NCI-H345 (cell line): ENCODE measurements around the gene C11orf54.

Experiments used
- DNase-seq: peaks from one replicate; lab custom pipeline; 2025; lab: John Stamatoyannopoulos, UW

C11orf54 gene

DNA sequence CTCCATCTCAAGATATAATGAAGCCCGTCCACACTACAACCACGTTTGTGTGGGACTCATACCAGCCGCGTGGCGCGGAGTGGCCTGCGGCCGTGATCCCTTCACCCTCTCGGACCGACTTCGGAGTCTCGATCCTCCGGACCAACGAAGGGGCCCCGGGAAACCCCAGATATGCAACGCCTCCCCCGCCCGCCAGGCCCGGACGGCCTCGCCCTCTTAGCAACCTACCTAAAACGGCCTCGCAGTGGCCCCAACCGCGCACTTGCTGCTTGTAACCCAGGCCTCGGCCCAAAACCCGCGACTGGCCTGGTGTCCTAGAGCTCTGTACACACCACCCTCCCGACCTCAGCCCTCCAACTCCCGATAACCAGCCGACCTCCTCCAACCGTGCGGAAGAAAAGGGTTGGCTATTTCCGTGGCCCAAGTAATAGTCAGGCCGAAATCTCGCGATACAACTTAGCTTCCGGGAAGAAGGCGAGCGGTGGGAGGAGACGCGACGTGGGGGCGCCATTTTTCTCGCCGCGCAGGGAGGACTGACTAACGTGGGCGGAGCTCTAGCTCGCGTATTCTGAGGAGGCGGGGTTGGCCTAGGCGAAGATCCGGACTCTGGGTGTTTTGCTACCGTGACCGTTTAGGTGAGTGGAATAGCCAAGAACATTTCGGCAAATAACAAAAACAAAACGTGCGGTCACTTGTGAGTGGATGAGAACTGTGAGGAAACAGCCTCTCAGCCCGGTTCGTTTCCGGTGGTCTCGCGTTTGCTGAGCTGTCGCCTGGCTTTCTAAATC, at the start of gene C11orf54, which contains the start of gene TAF1D:
C11orf54 (plus strand) TSS at position 579 of the 788 bp plus-strand sequence. CDS start 5,722 bp downstream, outside the sequence.
TAF1D (minus strand) TSS at position 402 of the 788 bp plus-strand sequence. CDS start 2,191 bp downstream, outside the sequence.
- peak; percentile 99 for DNase-seq

DNA sequence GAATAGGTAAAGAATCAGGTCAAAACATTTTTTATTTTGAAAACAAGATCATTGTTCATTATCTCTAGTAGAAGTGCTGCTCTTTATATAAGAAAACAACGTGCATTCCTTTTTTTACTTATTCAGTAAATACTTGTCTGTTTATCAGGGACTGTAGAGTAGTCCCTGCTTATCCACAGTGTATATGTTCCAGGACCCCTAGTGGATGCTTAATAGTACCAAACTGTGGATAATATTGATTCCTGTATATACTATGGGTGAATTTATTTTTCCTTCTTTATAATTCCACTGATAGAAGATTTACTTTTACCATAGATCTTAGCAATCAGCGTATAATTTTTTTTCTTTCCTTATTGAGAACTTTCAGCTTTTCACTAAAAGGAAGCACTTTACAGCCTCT, 47.4 kb upstream of the C11orf54 start:
- DNase-seq, result no peak

DNA sequence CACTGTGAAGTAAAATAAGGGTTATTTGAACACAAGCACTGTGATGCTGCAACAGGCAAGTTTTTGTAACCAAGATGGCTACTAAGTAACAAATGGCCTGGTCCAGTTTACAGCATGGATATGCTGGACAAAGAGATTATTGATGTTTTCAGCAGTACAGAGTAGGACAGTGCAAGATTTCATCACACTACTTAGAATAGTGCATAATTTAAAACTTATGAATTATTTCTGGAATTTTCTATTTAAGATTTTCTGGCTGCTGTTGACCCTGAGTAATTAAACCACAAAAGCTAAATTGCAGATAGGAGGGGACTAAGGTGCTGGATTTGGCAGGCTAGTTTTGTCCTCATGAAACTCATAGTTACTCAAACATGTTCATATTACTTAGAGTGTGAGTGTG, 46.9 kb upstream of the C11orf54 start:
- DNase-seq, result no peak

DNA sequence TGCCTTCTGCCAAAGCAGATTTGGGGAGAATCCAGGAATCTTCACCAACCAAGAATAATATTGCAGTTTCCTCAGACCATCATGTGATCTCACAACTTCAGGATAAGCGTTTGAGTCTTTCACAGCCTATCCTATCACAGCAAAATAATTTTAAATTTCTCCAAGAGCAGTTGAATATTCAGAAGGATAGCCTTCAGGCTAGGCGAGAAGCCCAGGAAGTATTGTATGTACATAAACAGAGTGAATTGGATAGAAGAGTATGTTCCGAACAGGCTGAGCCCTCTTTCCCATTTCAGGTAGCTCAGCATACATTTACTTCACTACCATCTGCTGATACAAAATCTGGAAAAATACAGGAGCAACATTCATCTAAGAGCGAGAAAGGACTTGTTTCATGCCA, 43.9 kb upstream of the C11orf54 start:
- DNase-seq, result no peak

DNA sequence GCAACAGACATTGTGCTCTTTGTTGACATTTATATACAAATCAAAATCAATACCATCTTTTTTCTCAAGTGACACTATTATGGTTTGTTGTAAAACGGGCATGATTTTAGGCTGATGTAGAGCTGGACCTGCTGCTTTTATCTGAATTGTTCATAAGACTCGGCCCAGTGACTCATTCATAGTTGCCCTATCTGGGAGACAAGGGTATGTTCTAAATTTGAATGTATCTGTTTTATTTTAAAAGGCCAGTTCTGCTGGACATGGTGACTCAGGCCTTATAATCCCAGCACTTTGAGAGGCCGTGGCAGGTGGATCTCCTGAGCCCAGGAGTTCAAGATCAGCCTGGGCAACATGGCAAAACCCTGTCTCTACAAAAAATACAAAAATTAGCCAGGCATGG, 40.6 kb upstream of the C11orf54 start:
- DNase-seq, result no peak

DNA sequence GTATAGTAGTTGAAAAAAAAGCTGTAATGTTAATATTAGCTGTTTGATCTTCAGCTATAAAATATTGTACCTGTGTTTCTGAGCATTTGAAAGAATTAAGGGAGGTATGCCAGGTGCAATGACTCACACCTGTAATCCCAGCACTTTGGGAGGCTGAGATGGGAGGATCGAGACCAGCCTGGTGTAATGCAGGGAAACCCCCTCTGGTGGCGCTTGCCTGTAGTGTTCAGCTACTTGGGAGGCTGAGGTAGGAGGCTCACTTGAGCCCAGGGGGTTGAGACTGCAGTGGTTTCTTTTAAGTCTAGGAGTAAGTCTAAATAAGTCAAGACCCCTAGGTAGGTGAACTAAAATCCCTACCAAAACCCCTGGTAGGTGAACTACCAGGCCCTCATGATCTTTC, 37.2 kb upstream of the C11orf54 start:
- DNase-seq, result no peak

DNA sequence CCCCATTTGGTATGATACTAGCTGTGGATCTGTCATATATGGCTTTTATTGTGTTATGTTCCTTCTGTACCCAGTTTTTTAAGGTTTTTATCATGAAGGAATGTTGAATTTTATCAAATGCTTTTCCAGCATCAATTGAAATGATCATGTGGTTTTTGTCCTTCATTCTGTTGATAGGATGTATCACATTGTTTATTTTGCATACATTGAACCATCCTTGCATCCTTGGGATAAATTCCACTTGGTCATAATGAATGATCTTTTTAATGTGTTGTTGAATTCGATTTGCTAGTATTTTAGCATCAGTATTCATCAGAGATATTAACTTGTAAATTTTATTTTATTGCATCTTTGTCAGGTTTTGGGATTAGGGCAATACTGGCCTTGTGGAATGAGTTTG, 31.2 kb upstream of the C11orf54 start:
- DNase-seq, result no peak

DNA sequence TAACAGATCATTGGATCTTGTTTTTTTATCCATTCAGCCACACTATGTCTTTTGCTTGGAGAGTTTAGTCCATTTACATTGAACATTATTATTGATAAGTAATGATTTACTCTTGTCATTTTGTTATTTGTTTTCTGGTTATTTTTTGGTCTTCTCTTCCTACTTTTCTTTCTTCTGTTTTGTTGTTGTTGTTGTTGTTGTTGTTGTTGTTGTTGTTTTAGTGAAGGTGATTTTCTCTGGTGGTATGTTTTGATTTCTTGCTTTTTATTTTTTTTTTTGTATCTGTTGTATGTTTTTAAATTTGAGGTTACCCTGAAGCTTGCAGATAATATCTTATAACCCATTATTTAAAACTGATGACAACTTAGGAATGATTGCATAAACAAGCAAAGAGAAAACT, 28.8 kb upstream of the C11orf54 start:
- no peak for DNase-seq

DNA sequence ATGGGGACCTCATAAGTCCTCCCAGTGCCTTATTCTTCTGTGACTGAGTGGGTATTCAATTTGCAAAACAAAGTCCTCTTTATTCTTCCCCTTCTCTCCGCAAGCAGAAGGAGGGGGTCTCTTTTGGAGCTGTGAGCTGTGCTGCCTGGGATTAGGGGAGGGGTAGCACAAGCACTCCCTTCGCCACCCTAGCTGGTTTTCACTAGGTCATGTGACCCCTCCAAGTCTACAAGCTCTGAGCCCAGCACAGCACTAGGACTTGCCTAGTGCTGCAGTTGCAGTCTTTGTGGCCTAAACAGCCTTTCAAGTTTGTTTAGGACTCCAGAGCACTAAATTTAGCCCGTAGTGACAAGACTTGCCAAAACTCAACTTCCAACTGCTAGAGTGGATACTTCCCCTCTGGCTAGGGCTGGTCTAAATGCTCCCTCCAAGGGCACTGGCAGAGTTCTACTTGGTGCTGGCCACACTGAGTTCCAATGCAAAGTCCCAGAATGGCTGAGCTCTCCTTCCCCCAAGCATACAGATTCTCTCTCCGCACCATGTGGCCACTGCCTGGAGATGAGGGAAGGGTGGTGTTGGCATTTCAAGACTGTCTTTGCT, 25.6 kb upstream of the C11orf54 start:
- DNase-seq, result no peak

DNA sequence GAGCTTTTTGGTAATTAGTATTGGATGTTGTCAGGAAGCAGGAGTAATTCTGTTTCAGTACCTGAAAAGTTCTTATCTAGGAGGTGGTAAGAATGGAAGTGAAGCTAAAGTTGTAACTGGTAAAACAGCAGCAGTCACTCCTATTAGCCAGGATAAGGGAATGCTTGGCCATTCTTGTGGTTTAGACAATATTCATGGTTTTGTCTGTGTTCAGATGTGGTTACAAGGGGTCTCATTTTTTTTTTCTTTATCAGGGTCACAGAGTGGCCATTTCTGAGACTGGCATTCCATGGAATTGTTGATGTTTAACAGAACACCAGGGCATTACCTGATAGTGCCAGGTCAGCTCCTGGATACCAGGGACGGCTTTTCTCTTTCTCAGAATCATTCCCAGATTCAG, 24.0 kb upstream of the C11orf54 start:
- DNase-seq, result no peak

DNA sequence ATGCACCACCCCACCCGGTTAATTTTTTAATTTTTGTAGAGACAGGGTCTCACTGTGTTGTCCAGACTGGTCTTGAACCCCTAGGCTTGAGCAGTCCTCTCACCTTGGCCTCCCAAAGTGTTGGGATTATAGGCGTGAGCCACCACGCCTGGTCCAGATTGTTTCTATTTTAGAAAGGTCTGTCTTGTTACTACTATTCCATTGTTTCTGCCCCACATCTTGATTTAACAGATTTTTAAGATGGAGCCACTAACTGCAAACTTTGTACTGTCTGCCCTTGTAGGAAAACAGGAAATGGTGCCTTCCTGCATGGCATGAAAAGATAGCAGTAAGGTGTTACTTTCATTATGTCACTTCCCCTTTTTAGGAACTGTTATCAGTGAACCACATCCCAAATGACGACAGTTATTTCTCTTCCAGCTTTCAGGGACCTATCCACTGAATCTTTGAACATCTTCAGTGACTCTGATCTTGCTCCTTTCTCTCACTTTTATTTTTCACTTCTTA, 23.4 kb upstream of the C11orf54 start:
- no peak for DNase-seq

DNA sequence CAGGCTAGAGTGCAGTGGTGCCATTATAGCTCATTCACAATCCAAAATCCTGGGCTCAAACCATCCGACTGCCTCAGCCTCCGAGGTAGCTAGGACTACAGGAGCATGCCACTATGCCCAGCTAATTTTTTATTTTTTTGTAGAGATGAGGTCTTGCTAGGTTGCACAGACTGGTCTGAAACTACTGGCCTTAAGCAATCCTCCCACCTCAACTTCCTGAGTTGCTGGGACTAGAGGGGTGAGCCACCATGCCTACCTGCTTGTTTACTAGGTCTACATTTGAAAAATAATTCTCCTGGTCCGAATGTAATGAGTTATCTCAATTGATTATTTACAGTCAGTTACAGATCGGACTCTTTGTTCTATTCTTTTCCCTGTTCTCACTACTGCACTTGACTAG, 22.2 kb upstream of the C11orf54 start:
- no peak for DNase-seq

DNA sequence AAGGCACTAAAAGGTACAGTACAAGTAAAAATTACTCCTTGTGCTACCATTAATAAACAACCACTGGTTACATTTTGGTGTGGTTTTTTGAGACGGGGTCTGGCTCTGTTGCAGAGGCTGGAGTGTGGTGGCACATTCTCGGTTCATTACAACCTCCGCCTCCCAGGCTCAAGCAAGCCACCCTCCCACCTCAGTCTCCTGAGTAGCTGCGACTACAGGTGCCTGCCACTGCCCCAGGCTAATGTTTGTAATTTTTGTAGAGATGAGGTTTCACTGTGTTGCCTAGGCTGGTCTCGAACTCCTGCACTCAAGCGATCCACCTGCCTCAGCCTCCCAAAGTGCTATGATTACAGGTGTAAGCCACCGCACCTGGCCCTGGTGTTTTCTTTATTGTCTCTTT, 20.9 kb upstream of the C11orf54 start:
- DNase-seq, result no peak

DNA sequence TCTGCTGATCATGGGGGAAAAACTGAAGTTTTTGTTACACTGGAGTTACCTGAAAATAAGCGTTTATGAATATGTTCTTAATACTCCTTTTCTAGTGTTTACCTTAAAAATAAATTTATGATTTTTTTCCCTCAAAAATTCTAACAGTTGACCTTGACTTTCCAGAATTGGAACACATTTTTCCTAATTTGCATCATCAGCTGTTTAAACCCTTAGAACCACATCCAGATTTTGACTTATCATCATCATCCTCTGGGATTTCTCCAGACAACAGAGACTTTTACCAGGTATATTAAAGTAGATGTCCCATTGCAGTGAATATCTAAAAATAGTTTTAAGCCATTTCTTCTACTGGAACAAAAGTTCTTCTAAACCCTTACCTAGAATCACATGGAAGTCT, 17.4 kb upstream of the C11orf54 start:
- DNase-seq, result no peak

DNA sequence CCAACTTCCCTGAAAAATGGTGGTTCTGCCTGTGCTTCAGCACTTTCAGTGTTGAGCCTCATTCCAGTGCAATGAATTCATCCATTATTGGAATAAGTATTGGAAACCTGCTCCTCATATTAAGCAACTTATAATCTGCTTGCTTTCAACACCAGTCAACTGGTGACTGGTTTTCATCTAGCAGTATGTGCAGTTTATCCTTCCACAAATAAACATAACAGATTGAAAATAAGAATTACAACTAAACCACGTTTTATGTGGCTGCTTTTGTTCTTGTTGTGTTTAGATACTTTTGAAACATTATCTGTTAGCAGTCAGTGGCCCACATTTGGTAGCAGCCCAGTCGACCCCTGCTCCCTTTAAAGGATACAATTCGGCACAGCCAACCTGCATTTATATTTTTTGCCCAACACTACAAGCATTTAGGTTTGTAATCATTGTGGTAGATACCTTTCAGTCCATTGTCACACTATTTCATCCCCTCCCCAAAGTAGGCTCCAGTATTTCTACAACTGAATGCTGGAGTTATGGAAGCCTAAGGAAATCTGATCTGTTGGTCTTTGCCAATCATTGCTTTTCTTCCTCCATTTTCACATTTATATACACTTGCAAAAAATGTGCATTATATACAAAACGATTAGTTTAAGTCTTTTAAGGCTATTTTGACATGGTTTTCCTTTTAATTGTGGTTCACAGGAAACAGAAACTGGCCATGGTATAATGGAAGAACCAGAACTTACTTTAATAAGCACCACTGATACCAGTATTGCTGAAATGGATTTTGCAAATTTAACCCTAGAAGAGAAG, 13.3 kb upstream of the C11orf54 start:
- no peak for DNase-seq

DNA sequence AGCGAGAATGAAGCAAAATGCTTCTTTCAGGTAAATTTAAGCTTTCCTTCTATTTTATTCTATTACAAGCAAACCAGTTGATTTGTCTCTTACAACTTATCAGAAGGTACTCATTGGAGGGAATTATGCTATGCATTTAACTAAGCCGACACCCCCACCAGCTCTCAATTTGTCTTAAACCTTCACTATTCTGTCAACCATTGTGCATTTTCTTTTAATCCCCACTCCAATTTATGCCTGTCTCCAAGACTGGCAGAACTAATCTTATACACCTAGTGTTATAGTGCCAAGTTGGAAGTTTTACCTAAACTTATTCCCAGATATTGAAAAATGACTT, 12.7 kb upstream of the C11orf54 start:
- no peak for DNase-seq

DNA sequence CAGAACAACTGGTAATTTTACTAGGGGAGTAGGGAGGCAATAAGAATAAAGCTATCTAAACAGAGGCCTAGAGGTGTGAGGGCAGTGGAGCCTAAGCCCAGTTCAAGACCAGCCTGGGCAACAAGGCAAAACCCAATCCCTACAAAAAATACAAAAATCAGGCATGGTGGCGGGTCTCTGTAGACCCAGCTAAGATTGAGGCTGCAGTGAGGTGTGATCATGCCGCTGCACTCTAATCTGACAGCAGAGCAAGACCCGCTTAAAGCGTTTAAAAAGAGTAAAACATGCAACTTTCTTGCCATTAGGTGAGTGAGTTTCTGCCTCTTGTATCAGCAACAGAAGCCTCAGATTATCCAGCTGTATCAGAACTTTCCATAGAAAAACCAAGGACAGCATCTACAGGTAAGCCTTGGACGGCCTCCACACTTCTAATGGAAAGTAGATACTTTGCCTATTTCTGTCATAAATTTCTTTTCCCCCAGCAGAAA, 12.3 kb upstream of the C11orf54 start:
- no peak for DNase-seq

DNA sequence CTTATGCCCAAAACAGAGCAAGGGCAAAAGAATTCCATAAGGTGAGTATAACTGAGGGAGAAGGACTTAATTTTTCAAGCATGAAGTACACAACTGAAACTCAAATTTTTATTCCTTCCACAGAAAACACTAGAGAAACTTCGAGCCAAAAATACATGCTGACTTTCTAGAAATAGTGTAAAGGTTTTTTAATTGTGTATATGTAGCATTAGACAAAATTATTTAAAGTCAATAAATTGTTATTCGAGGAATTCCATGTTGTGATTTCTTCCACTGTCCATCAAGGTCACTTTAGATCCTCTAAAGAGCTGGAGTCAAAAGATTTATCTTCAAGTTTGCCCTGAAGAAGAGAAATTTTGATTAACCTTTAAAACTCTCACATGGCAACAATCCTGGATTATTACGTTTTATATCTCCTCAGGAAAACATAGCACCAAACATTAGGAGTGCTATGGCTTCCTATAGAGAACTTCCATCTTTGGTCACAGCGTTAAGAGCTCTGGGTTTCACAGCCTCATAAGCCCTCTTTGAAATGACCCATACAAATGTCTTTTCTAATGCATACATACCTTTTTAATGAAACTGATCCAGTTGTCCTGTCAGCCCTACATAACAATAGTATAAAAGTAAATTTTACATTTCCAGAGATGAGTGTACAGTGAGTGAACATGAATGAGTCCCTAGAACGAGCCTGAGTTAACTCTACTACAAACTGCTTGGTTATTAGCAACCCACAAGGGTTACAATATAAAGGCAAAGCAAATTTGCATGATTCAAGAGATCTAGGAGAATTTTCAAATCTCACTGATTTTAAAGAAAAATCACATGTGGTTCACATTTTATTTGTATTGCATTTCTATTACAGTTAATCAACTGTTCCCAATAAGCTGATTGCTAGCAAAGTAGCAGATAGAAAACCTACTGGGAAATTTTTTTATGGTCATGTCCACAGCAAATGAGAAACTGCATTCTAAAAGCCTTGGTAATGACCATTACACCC, 11.1 kb upstream of the C11orf54 start:
- DNase-seq, result no peak

DNA sequence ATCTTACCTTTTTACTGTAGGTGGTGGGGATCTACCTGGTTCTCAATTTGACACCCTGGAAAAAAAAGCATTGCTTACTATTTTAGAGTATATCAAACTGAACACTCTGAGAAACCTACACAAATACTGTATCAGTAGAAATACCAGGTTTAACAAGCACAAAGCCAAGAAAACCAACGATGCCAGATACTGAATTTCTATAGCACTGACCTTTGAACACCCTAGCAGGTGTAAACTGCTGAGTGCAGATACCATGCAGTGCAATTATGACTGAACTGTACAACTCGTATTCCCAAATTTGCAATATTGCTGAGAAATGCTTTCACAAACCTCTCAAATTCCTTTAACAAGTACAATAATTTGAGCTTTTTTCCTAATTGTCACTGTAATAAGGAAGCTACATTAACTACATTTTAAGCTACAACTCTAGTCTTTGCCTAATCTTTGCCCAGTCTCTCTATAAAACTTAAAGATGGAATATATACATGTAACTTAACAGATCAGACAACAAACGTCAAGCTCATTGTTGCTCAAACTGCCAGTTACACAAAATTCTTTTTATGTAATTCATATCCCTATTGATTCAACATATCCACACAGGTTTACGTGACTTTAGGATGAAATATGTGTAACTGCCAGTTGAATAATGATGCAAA, 9.1 kb upstream of the C11orf54 start:
- no peak for DNase-seq

DNA sequence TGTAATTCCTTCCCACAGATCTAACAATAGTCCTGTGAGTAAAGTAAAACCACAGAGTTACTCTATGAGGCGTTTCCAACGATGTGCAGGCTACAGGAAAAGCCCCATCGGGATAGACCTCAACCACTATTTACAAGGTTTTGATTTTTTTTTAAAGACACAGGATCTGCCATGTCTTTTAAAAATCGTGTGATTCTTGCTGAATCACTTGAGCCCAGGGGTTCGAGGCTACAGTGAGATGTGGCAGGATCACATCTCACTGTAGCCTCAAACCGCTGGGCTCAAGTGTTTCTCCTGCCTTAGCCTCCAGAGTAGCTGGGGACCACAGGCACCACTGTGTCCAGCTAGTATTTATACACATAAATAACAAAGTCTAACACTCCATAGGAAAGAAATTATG, 8.0 kb upstream of the C11orf54 start:
- DNase-seq, result no peak
